Progenitor cell of endocrine pancreas (in vitro differentiated cells): ENCODE measurements around the gene MT4. TPM values are rescaled to one million over a fixed set of nuclear protein-coding genes. Genes with fewer than 3 reads are reported as not detected.

ENCODE experiments used
- DNase-seq: peaks from one replicate; pipeline ENCODE4 v3.0.0; 2021; ENCODE audit warnings: low spot score; ENCODE audit not compliant: unreplicated experiment
- H3K27ac Mint-ChIP-seq: 2 replicates; pipeline ENCODE4 v1.8.0; 2021; ENCODE audit warnings: mild to moderate bottlenecking, moderate library complexity, mixed read lengths
- H3K27me3 Mint-ChIP-seq: 2 replicates; pipeline ENCODE4 v1.8.0; 2021; ENCODE audit warnings: mixed read lengths
- H3K36me3 Mint-ChIP-seq: 2 replicates; pipeline ENCODE4 v1.8.0; 2022; ENCODE audit warnings: mixed read lengths; ENCODE audit not compliant: insufficient read depth
- H3K4me1 Mint-ChIP-seq: 2 replicates; pipeline ENCODE4 v1.8.0; 2021; ENCODE audit warnings: low read depth, mixed read lengths
- H3K4me3 Mint-ChIP-seq: 2 replicates; pipeline ENCODE4 v1.8.0; 2021; ENCODE audit warnings: low read depth, mild to moderate bottlenecking, moderate library complexity, mixed read lengths
- H3K9me3 Mint-ChIP-seq: 2 replicates; pipeline ENCODE4 v1.8.0; 2021; ENCODE audit warnings: low read depth, mixed read lengths
- CTCF ChIP-seq: fragments of 200-600 bp; sonication (generic); IDR thresholded peaks from one replicate; pipeline ENCODE4 v1.5.0; 2021; ENCODE audit warnings: antibody characterized with exemption, mild to moderate bottlenecking; ENCODE audit not compliant: unreplicated experiment
- total RNA-seq: library from RNA; stranded (reverse); gene quantifications from 2 replicates; pipeline ENCODE4 v1.2.1, GENCODE V29; 2021

The MT4 gene
- total RNA-seq, 1 donor from 2014 or later, result not detected

GRCh38 chr16:56610609-56611111, 45.8 kb downstream of the MT4 start:
- Mint-ChIP-seq H3K27me3 (peaks cover 90% of the 10 kb centered on the region), H3K4me3 (no peak overlapping the region), H3K36me3 (no peaks in the 10 kb centered on the region), H3K4me1 (peaks cover 6% of the 10 kb centered on the region), H3K9me3 (no peaks in the 10 kb centered on the region), H3K27ac (no peak overlapping the region)
- no peak for DNase-seq
- no peak for TF ChIP-seq CTCF

GRCh38 chr16:56611281-56611833, 46.5 kb downstream of the MT4 start:
- Mint-ChIP-seq H3K4me1 (peaks cover 6% of the 10 kb centered on the region), H3K36me3 (no peaks in the 10 kb centered on the region), H3K9me3 (no peaks in the 10 kb centered on the region), H3K27me3 (peaks cover 87% of the 10 kb centered on the region), H3K27ac (no peak overlapping the region), H3K4me3 (no peak overlapping the region)
- DNase-seq, result no peak
- TF ChIP-seq CTCF, result no peak

- no peak overlapping the region for H3K27ac Mint-ChIP-seq
- peaks cover 89% of the 10 kb centered on the region for H3K27me3 Mint-ChIP-seq
- no peaks in the 10 kb centered on the region for H3K36me3 Mint-ChIP-seq
- H3K4me3 Mint-ChIP-seq, result no peak overlapping the region
- no peak for DNase-seq
- TF ChIP-seq CTCF, result no peak
- peaks cover 11% of the 10 kb centered on the region for H3K4me1 Mint-ChIP-seq
- no peaks in the 10 kb centered on the region for H3K9me3 Mint-ChIP-seq
Observed at GRCh38 chr16:56613706-56614105, 48.8 kb downstream of the MT4 start.

GRCh38 chr16:56614549-56614991, 49.7 kb downstream of the MT4 start:
- H3K4me3 Mint-ChIP-seq, result no peak overlapping the region
- TF ChIP-seq CTCF, result no peak
- no peaks in the 10 kb centered on the region for H3K36me3 Mint-ChIP-seq
- no peaks in the 10 kb centered on the region for H3K9me3 Mint-ChIP-seq
- no peak overlapping the region for H3K27ac Mint-ChIP-seq
- peaks cover 5% of the 10 kb centered on the region for H3K4me1 Mint-ChIP-seq
- H3K27me3 Mint-ChIP-seq, result peaks cover 89% of the 10 kb centered on the region
- DNase-seq, result no peak

- no peaks in the 10 kb centered on the region for H3K9me3 Mint-ChIP-seq
Observed at GRCh38 chr16:56615353-56615752, 50.5 kb downstream of the MT4 start.

More at GRCh38 chr16:56615353-56615752, 50.5 kb downstream of the MT4 start:
- Mint-ChIP-seq H3K36me3 (no peaks in the 10 kb centered on the region), H3K27me3 (peaks cover 88% of the 10 kb centered on the region), H3K4me3 (no peak overlapping the region), H3K4me1 (peaks cover 5% of the 10 kb centered on the region), H3K27ac (no peak overlapping the region)
- TF ChIP-seq CTCF, result no peak
- DNase-seq, result no peak
